Natural killer cell (primary cell): Measurements from ENCODE around the gene CERS4. TPM values are rescaled to one million over a fixed set of nuclear protein-coding genes. Genes with fewer than 3 reads are reported as not detected.

Source experiments
- ATAC-seq, 3 donors: fragments of 150-1000 bp in 2 of 3; fragments of 200-7000 bp in 1 of 3; cut with Tn5 transposase; 1 replicate in 1 of 3; 2 replicates in 2 of 3; pipeline ENCODE4 v1.10.0; 2021; ENCODE audit warnings: mild to moderate bottlenecking in 2 of 3, moderate library complexity in 2 of 3
- DNase-seq, 2 donors: peaks; one replicate each; pipeline versions ENCODE4 v3.0.0 to v3.0.0-alpha.2; 2013 to 2021; ENCODE audit warnings: mixed read lengths in 1 of 2
- H3K27ac ChIP-seq: one replicate; pipeline ENCODE4 v1.5.1; 2013; ENCODE audit warnings: mild to moderate bottlenecking, low read length
- H3K27me3 ChIP-seq: one replicate; pipeline ENCODE4 v1.6.1; 2013; ENCODE audit warnings: low read length; ENCODE audit not compliant: control insufficient read depth, insufficient read depth
- H3K36me3 ChIP-seq: one replicate; pipeline ENCODE4 v1.6.1; 2013; ENCODE audit warnings: low read length; ENCODE audit not compliant: control insufficient read depth, insufficient read depth
- H3K4me1 ChIP-seq: one replicate; pipeline ENCODE4 v1.6.1; 2013; ENCODE audit warnings: low read length; ENCODE audit not compliant: control insufficient read depth, insufficient read depth
- H3K4me3 ChIP-seq: one replicate; pipeline ENCODE4 v1.5.1; 2013; ENCODE audit warnings: low read length
- H3K9me3 ChIP-seq: one replicate; pipeline ENCODE4 v1.6.1; 2013; ENCODE audit warnings: low read length; ENCODE audit not compliant: control insufficient read depth, insufficient read depth
- H3K27ac Mint-ChIP-seq, 2 donors: one replicate each; pipeline ENCODE4 v1.8.0; 2022; ENCODE audit warnings: mild to moderate bottlenecking in 2 of 2, mixed read lengths in 2 of 2, moderate library complexity in 1 of 2
- H3K27me3 Mint-ChIP-seq, 2 donors: one replicate each; pipeline ENCODE4 v1.8.0; 2022; ENCODE audit warnings: low read depth in 2 of 2, mixed read lengths in 2 of 2
- H3K36me3 Mint-ChIP-seq: one replicate; pipeline ENCODE4 v1.8.0; 2022; ENCODE audit warnings: mixed read lengths
- H3K4me1 Mint-ChIP-seq, 2 donors: one replicate each; pipeline ENCODE4 v1.8.0; 2022; ENCODE audit warnings: mixed read lengths in 2 of 2
- H3K4me3 Mint-ChIP-seq: one replicate; pipeline ENCODE4 v1.8.0; 2022; ENCODE audit warnings: mild to moderate bottlenecking, moderate library complexity, mixed read lengths
- H3K9me3 Mint-ChIP-seq, 2 donors: one replicate each; pipeline ENCODE4 v1.8.0; 2022; ENCODE audit warnings: mixed read lengths in 2 of 2
- CTCF ChIP-seq: fragments of 200-600 bp; IDR thresholded peaks from one replicate; pipeline ENCODE4 v1.8.0; 2022; ENCODE audit warnings: antibody characterized with exemption
- WGBS: methylation state at CpG from one replicate; pipeline ENCODE4 v1.1.7; 2013; ENCODE audit warnings: missing lambda C conversion rate; ENCODE audit not compliant: insufficient coverage; 5-methylcytosine and 5-hydroxymethylcytosine counted together
- intact Hi-C: fragments of 100-400 bp; cut with micrococcal nuclease; formaldehyde crosslinking; loops from one replicate; pipeline ENCODE4 v1.14.2; 2022
- total RNA-seq, 4 donors: library from RNA; stranded (reverse); fragments of 120-200 nt in 1 of 4; gene quantifications; one replicate each; pipeline versions ENCODE4 v1.2.3 to v1.2.4, GENCODE V29; 2013 to 2022

The CERS4 gene
- total RNA-seq, 3 donors from 2014 or later (not counting 1 experiment from before 2014, with no cell fraction given) = 50.0 to 70.8 (median 69.8) TPM

DNA sequence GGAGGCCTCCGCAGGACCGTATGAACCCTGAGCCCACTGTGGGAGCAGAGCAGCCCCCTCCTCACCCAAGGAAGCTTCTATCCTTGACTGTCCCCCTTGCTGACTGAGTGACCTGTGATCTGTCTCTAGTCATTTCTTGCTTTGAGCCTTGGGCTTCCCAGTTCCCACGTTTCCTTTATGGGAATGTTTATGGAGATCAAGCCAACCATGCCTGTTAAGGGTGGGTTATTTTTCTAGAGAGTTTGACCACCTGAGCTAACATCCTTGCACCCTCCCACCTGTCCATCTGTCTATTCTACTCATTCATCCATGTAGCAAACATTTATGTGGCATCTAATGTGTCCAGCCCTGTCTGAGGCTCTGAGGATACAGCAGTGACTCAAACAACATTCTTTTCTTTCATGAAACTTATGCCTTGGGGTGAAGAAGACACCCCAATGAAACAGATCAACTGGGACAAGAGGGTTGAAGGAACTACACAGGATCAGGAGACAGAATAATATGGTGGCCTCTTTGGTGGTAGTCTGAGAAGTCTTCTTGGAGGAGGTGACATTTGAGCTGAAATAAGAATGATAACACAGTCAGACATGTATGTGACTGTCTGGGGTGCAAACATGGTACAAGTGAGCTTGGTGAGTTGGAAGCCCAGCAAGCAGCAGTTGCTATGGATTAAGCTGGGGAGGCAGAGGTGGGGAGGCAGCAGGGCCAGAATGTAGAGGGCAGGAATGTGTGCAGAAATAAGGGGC lies 30.5 kb downstream of the CERS4 start:
- H3K9me3 ChIP-seq = peaks cover 11% of the 10 kb centered on the region
- Mint-ChIP-seq H3K27me3 (no peaks in the 10 kb centered on the region), H3K9me3 (no peaks in the 10 kb centered on the region), H3K27ac (peak overlapping the region; percentile 93 to 95), H3K4me3 (peak overlapping the region; percentile 88), H3K4me1 (peaks cover 33 to 48% of the 10 kb centered on the region in 2 donors), H3K36me3 (no peaks in the 10 kb centered on the region)
- H3K4me3 ChIP-seq = no peak overlapping the region
- ATAC-seq (peak in 2 of 3 donors; percentile 11 to 13), DNase-seq (no peak)
- H3K27me3 ChIP-seq = no peaks in the 10 kb centered on the region
- WGBS = 88% methylated on average over 3 of the region's 3 CpGs
- no peak for TF ChIP-seq CTCF
- peak overlapping the region; percentile 75 for H3K27ac ChIP-seq
- H3K4me1 ChIP-seq = peaks cover 26% of the 10 kb centered on the region
- intact Hi-C loops = loop anchor here (1.0 kb wide), 1 partner anchor 30 kb away; the partner anchor contains the start of gene CERS4
- no peaks in the 10 kb centered on the region for H3K36me3 ChIP-seq

DNA sequence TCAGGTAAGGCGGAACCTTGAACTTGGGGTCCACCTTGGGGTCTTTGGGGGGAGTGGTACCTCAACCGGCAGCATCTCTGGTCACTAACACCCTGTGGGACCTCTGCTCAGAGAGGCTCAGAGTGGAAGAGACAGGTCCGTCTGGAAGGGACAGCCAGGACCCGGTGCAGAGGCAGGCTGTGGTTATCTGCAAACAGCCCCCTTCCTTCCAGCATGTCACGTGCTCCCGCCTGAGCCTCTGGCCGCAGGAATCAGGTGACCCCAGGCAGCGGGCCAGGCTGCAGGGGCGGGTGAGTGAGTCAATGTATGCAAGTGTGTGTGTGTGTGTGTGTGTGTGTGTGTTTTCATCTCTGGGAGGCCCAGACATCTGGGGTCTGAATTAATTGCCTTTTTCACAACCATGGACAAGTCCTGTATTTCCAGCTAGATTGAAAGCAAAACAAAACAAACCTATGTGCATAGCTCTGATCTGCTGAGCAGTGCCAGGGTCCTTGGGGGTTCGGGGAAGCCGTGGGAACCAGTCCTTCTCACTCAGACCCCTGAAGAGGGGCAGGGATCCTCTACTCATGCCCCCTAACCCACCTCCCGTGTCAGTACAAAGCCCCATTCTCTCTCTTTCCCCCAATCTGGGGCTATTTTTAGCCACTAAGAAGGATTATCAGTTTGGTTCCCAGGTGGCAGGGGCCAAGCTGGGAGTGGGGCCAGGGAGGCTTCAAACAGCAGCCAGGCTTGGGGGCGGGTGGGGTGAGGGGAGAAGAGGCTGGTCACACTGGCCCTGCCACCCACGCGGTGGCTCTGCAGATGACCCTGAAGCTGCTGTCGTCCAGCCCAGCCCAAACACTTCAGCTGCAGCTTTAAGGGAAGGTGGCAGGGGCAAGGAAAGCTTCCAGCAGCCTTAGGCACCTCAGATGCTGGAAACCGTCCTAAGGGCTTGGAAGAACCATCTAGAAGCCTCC lies 31.4 kb downstream of the CERS4 start:
- intact Hi-C loops = loop anchor here (1.0 kb wide), 1 partner anchor 31 kb away; the partner anchor contains the start of gene CERS4

DNA sequence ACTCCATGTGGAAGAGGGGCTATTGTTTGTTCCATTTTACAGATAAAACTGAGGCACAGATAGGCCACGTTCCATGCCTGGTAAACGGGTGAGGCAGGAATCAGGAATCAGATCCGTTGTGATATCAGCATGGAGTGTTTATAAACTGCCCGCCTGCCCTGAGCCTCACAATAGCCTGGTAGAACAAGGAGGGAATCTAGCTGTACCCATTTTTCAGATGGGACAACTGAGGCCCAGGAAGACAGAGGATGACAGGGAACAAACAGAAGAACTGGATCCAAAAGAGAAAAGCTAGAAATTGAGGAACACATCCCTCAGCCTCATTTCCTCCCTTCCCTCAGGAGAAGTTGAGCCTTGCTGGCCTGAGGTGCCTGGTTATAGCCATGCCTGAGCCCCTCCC lies 32.5 kb downstream of the CERS4 start:
- no peaks in the 10 kb centered on the region for H3K9me3 Mint-ChIP-seq
- H3K27me3 Mint-ChIP-seq = no peaks in the 10 kb centered on the region
- intact Hi-C loops = no loop called here
- TF ChIP-seq CTCF = no peak
- peaks cover 33 to 48% of the 10 kb centered on the region in 2 donors for H3K4me1 Mint-ChIP-seq
- Histone ChIP-seq H3K27ac (no peak overlapping the region), H3K9me3 (peaks cover 11% of the 10 kb centered on the region), H3K27me3 (no peaks in the 10 kb centered on the region), H3K36me3 (no peaks in the 10 kb centered on the region), H3K4me3 (no peak overlapping the region), H3K4me1 (peaks cover 26% of the 10 kb centered on the region)
- peak overlapping the region; percentile 70 to 95 for H3K27ac Mint-ChIP-seq
- DNase-seq (no peak), ATAC-seq (no peak)
- peak overlapping the region; percentile 56 for H3K4me3 Mint-ChIP-seq
- no peaks in the 10 kb centered on the region for H3K36me3 Mint-ChIP-seq
- 95% methylated on average over 4 of the region's 4 CpGs for WGBS

More for the DNA sequence above, 31.4 kb downstream of the CERS4 start:
- ATAC-seq (peak; percentile 93 to 99 (median 95)), DNase-seq (peak; percentile 68 to 74)
- Histone ChIP-seq H3K27ac (peak overlapping the region; percentile 75), H3K4me3 (no peak overlapping the region), H3K36me3 (no peaks in the 10 kb centered on the region), H3K9me3 (peaks cover 11% of the 10 kb centered on the region), H3K4me1 (peaks cover 26% of the 10 kb centered on the region), H3K27me3 (no peaks in the 10 kb centered on the region)
- Mint-ChIP-seq H3K27me3 (no peaks in the 10 kb centered on the region), H3K4me3 (peak overlapping the region; percentile 88), H3K36me3 (no peaks in the 10 kb centered on the region), H3K4me1 (peaks cover 33 to 48% of the 10 kb centered on the region in 2 donors), H3K9me3 (no peaks in the 10 kb centered on the region), H3K27ac (peak overlapping the region; percentile 93 to 95)
- TF ChIP-seq CTCF = no peak
- 19% methylated on average over 17 of the region's 17 CpGs for WGBS
